GOT3 (cell line): ENCODE measurements around the gene ADARB2.

Experiments
- DNase-seq: peaks from one replicate; lab custom pipeline; 2025; ENCODE audit warnings: mixed read lengths; lab: John Stamatoyannopoulos, UW

The ADARB2 gene

GRCh38 chr10:1686491-1686749 lies 50.9 kb downstream of the ADARB2 start:
- no peak for DNase-seq

- no peak for DNase-seq
Observed at GRCh38 chr10:1685699-1686490, 51.4 kb downstream of the ADARB2 start.

DNA sequence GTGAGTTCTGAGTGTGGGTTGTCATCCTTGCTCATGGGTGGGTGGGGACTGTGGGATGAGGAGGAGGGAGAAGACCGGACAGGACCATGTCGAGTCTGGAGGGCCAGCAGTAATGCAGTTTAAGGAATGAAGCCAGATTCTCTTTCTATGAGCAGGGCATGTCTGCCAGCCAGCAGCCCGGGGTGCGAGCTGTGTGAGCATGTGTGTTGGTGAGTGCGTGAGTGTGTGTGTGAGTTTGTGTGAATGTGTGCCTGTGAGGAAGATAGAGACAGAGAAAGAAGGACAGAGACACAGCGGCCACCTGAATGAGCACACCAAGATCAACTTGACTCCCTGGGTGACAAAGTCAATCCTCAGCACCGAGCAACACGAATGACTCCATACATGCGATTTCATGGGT lies 52.3 kb downstream of the ADARB2 start:
- DNase-seq = no peak

GRCh38 chr10:1683649-1684048 lies 53.7 kb downstream of the ADARB2 start:
- DNase-seq = no peak

DNA sequence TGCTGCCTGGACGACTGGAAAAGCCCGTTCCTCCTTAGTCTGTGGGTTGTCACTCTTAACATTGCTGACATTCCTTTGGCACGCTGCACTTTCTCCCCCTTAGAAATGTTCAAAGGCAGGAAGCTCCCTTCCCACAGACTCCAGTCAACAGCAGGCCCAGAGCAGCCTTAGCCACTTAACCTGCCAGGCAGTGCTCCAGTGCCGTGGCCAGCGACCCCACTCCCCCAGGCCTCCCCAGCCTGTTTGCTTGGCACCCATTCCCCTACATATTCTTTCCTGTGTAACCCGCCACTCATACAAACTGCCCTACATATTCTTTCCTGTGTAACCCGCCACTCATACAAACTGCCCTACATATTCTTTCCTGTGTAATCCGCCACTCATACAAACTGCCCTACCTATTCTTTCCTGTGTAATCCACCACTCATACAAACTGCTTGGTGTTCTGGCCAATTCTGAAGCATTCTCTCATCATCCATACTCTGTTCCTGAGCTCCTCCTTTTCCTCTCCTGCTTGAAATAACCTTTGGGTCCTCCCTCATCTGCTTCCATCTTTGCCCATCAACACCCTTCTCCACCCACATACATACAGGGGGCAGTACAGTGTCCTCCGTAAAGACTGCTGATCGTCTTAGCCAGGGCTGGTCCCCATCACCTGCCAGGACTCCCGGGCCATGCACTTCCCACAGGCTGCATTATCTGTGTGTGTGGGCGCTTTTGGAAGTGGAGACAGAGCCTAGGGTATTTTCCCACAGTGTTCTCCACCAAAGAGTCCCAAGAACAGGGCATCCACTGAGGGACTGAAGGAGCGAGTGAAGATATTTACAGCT lies 57.3 kb downstream of the ADARB2 start:
- no peak for DNase-seq

DNA sequence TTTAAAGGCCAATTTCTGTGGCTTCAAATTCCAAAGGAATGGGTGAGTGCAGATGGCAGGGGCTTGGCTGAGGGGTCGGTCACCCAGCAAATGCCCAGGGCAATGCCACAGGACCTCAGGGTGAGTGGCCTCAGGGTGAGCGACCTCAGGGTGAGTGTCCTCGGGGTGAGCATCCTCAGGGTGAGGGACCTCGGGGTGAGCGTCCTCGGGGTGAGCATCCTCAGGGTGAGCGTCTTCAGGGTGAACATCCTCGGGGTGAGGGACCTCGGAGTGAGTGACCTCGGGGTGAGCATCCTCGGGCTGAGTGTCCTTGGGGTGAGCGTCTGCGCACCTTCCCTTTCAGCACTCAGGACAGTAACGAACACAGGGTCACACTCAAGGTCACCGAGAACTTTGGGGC lies 59.2 kb downstream of the ADARB2 start:
- no peak for DNase-seq

GRCh38 chr10:1677307-1677939 lies 59.9 kb downstream of the ADARB2 start:
- no peak for DNase-seq

DNA sequence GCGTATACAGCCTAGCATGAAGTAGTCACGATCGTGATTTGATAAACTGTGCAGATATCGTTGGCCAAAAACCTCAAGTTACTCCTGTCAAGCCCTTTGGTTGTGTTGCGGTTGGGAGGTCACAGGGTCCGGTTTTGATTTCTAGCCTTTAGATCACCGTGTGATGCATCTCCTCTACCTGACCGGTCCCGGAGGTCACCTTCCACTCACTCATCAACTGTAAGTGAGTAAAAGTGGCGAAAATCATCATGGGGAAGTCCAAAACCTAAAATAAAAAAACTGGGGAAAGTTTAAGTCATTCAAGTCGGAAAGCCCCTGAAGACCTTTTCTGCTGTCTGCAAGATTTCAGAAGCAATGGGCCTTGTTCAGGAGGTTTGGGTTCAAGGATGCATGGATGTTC lies 62.8 kb downstream of the ADARB2 start:
- no peak for DNase-seq

GRCh38 chr10:1673568-1674345 lies 63.6 kb downstream of the ADARB2 start:
- DNase-seq = no peak

DNA sequence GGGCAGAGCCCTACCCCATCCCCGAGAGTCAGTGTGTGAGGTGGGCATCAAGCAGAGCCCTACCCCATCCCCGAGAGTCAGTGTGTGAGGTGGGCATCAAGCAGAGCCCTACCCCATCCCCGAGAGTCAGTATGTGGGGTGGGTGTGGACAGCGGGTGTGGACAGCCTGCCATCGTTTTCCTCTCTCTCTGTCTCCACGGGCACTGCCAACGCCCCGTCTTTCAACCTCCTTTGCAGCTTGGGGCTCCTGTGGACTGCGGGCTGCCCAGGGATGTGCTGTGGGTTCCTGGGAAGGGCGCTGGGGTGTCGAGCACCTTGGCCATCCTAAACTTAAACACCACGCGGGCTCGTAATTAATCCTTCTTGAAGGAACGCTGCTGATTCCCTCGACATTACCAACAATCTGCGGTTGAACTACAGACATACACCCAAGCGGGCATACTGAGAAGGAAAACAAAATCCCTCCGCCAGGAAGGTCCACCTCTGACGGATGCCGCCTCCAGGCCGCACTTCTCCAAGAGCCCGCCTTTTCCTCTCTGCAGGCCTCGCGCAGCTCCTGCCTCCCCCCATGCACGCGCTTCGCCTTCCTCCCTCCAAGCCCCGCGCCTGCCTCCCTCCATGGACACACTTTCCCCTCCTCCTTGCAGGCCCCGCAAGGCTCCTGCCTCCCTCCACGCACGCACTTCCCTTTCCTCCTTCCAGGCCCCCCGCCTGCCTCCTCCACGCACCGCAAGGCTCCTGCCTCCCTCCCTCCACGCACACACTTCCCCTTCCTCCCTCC lies 65.1 kb downstream of the ADARB2 start:
- DNase-seq = no peak

GRCh38 chr10:1671366-1672000 lies 65.8 kb downstream of the ADARB2 start:
- no peak for DNase-seq

DNA sequence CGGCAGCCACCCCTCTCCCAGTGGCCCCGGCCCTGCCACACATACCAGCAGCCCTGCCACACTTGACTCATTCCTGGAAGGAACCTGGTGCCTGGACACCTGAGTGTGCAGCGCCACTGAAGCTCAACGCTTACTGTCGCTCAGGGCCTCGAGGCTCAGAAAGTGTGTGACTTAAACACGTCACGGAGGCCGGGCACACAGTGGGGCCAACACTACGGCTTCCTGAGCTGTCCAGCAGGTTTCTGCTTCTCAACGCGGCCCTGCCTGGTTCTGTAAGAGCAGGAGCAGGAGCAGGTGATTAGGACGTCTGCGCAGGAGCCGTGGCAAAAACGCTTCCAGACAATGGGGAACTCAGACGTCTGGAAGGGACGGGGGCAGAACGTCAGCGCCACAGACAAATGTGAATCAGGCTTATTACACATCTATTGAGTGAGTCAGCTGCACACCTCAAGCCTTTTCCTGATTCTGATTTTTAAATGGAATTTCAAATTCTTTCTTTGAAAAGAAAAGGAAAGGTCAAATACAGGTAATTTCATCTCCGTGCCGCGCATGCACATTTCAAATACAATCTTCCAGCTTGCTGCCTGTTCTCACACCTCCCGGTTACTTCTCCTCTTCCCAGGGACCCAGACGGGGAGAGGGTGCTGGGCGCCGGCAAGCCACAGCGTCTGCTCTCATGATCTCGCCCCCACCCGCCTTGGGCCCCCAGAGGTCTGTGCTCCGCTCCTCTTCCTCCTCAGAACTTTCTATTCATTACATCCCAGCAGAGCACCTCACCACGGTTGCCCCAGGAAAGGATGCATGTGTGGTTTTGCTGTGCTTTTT lies 66.6 kb downstream of the ADARB2 start:
- no peak for DNase-seq

DNA sequence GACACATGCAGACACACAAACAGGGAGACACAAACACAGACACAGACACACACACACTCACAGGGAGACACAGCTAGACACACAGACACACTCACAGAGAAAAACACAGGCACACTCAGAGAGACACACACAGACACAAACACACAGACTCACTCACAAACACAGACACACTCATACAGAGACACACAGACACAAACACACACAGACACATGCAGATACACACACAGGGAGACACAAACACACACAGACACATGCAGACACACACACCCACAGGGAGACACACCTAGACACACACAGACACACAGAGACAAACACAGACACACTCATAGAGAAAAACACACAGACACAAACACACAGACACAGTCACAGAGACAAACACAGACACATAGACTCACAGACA lies 67.9 kb downstream of the ADARB2 start:
- DNase-seq = no peak

- DNase-seq = no peak
Observed at GRCh38 chr10:1668399-1668798, 68.9 kb downstream of the ADARB2 start.

DNA sequence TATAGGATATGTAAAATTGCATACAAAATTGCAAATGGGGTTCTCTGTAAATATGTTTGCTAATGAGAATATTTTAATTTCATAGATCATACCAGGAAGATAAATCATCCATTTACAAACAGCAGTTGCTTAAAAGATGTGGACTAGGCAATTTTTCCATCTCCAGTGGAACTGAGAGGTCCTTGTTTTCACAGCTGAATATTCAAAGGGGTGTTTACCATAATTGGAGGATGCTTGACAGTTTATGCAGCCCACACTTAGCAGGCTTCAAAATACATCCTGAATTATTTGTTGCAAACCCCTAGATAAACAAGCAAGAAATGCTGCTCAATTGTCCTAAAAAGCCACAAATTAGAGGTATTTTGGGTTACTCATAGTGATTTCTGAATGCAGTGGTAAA lies 69.9 kb downstream of the ADARB2 start:
- no peak for DNase-seq

GRCh38 chr10:1666147-1666546 lies 71.2 kb downstream of the ADARB2 start:
- no peak for DNase-seq

DNA sequence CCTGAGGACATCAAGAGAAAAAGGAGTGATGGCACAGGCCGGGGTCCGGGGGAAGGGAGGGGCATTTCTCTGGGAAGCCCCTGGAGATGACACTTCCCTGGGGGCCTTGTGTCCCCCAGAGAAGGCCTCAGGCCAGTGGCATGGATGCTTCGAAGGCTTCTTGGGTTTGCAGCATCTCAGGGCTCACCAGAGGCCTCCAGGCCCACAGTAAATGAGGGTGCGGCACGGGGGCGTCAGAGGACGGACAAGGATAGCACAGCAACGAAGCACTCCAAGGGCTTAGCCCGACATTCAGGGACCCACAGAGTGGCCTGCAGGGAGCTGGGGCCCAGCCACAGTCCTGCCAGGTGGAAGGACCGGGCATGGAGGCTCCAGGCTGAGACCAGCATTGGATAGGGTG lies 71.6 kb downstream of the ADARB2 start:
- DNase-seq = no peak

- DNase-seq = no peak
Observed at GRCh38 chr10:1665021-1665661, 72.2 kb downstream of the ADARB2 start.

GRCh38 chr10:1664333-1664964 lies 72.9 kb downstream of the ADARB2 start:
- DNase-seq = no peak
